Fibroblast of lung (primary cell): ENCODE data around the gene CMBL. TPM values are rescaled to one million over a fixed set of nuclear protein-coding genes. Genes with fewer than 3 reads are reported as not detected.

ENCODE experiments used
- DNase-seq, 2 donors: peaks; one replicate each; pipeline versions ENCODE4 v3.0.0 to v3.0.0-alpha.2; 2010; ENCODE audit warnings: low read depth in 2 of 2
- H2AFZ ChIP-seq: 2 replicates; pipeline ENCODE4 v1.5.1; 2012; ENCODE audit warnings: low read length, control low read depth, inconsistent platforms
- H3K27ac ChIP-seq: 2 replicates; pipeline ENCODE4 v1.5.1; 2011; ENCODE audit warnings: low read length, control low read depth; ENCODE audit not compliant: insufficient read depth
- H3K27me3 ChIP-seq: 2 replicates; pipeline ENCODE4 v1.5.1; 2011; ENCODE audit warnings: mild to moderate bottlenecking, low read length; ENCODE audit not compliant: control insufficient read depth, insufficient read depth
- H3K36me3 ChIP-seq: 2 replicates; pipeline ENCODE4 v1.5.1; 2011; ENCODE audit warnings: low read length; ENCODE audit not compliant: control insufficient read depth, insufficient read depth
- H3K4me1 ChIP-seq: 2 replicates; pipeline ENCODE4 v1.5.1; 2011; ENCODE audit warnings: low read length; ENCODE audit not compliant: control insufficient read depth, insufficient read depth; ENCODE audit errors: extremely low read depth
- H3K4me2 ChIP-seq: 2 replicates; pipeline ENCODE4 v1.5.1; 2011; ENCODE audit warnings: low read length, control low read depth; ENCODE audit not compliant: insufficient read depth; ENCODE audit errors: extremely low read depth
- H3K4me3 ChIP-seq, 4 experiments: fragments of 200-600 bp in 1 of 4; sonication (generic) in 1 of 4; replicated peaks in 1 of 4; 2 replicates each; pipeline ENCODE4 v1.5.1; 2011 to 2016; ENCODE audit warnings: low read length in 4 of 4, low read depth in 3 of 4, mild to moderate bottlenecking in 3 of 4, control low read depth in 2 of 4, inconsistent platforms in 1 of 4, mixed read lengths in 1 of 4; ENCODE audit not compliant: insufficient read depth in 1 of 4; ENCODE audit errors: control extremely low read depth in 1 of 4
- H3K79me2 ChIP-seq: 2 replicates; pipeline ENCODE4 v1.5.1; 2012; ENCODE audit warnings: mild to moderate bottlenecking, low read length, inconsistent platforms; ENCODE audit not compliant: control insufficient read depth, insufficient read depth
- H3K9ac ChIP-seq: 2 replicates; pipeline ENCODE4 v1.5.1; 2011; ENCODE audit warnings: mild to moderate bottlenecking, low read length, control low read depth; ENCODE audit not compliant: insufficient read depth
- H3K9me3 ChIP-seq: 2 replicates; pipeline ENCODE4 v1.5.1; 2012; ENCODE audit warnings: low read depth, low read length; ENCODE audit not compliant: control insufficient read depth, insufficient read depth
- H4K20me1 ChIP-seq: 2 replicates; pipeline ENCODE4 v1.5.1; 2011; ENCODE audit warnings: low read length; ENCODE audit not compliant: control insufficient read depth, insufficient read depth; ENCODE audit errors: extremely low read depth
- EZH2 ChIP-seq: IDR thresholded peaks from 2 replicates; pipeline ENCODE4 v1.5.1; 2012; ENCODE audit warnings: low read length, control low read depth, mild to moderate bottlenecking; ENCODE audit errors: missing control alignments
- polyA plus RNA-seq, 2 donors: library from polyadenylated mRNA; depleted of rRNA in 1 of 2; stranded (reverse) in 1 of 2; unstranded in 1 of 2; fragments of >200 nt; gene quantifications; 2 replicates each; pipeline ENCODE4 v1.2.1, GENCODE V29; 2011 to 2012; ENCODE audit warnings: missing spikeins in 1 of 2
- total RNA-seq: library from RNA; depleted of rRNA; stranded (reverse); fragments of >200 nt; gene quantifications from 2 replicates; pipeline ENCODE4 v1.2.1, GENCODE V29; 2014
- TF ChIP-seq, protein P1 (sequence below), 2 donors: IDR thresholded peaks in 1 of 2; conservative IDR thresholded peaks in 1 of 2; 1 replicate in 1 of 2; 2 replicates in 1 of 2; pipeline ENCODE4 v1.5.1; 2011 to 2012; ENCODE audit warnings: low read length in 2 of 2, control low read depth in 1 of 2, inconsistent platforms in 1 of 2, low read depth in 1 of 2, mild to moderate bottlenecking in 1 of 2

The CMBL gene
- total and polyA plus RNA-seq, 2 donors (not counting 1 experiment from before 2014, with no cell fraction given) = 18.6 to 20.8 TPM

DNA sequence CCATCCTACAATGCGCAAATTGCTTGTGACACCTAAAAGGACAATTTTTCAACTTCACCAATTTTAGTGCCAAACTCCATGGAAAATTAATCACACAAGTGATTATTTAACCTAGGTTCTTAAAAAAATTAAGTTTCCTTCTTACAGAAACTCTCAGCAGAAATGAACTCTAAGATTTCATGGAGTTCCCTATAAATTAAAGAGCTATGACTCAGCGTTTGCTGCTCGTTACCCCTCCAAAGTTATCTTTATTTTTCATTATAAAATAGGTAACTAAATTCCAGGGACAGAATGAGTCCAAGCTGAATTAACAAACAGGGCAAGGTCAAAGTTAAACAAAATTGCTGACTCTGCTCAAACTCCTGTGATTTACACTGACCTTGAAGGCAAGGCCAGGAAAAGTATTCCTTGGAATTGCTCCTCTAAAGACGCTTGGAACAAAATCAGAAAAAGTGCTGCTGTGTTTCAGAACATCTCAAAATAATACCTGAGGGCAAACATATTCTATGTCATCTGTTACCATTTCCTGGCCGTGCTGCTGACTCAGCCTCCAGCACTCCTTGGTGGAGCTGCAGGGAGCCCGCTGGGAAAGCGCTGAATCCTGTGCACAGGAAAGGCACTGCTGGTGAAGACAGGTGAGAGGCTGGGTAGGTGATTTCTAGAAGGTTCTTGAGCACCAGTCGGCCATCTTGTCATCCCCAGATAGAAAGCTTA lies 2.5 kb upstream of the CMBL start:
- H3K9ac ChIP-seq = no peak overlapping the region
- TF ChIP-seq, protein P1, sequence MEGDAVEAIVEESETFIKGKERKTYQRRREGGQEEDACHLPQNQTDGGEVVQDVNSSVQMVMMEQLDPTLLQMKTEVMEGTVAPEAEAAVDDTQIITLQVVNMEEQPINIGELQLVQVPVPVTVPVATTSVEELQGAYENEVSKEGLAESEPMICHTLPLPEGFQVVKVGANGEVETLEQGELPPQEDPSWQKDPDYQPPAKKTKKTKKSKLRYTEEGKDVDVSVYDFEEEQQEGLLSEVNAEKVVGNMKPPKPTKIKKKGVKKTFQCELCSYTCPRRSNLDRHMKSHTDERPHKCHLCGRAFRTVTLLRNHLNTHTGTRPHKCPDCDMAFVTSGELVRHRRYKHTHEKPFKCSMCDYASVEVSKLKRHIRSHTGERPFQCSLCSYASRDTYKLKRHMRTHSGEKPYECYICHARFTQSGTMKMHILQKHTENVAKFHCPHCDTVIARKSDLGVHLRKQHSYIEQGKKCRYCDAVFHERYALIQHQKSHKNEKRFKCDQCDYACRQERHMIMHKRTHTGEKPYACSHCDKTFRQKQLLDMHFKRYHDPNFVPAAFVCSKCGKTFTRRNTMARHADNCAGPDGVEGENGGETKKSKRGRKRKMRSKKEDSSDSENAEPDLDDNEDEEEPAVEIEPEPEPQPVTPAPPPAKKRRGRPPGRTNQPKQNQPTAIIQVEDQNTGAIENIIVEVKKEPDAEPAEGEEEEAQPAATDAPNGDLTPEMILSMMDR (conservative IDR thresholded peaks at IDR 0.05 in 1 of 2, IDR thresholded peaks at IDR 0.05 in 1 of 2; ENCODE audit: low read depth in 1 of 2, low read length in 2 of 2) = no peak
- TF ChIP-seq EZH2 = no peak
- H3K4me3 ChIP-seq = no peak overlapping the region
- H3K4me2 ChIP-seq = no peak overlapping the region
- peak; percentile 29 to 68 for DNase-seq
- H2AFZ ChIP-seq = no peak overlapping the region
- H3K4me1 ChIP-seq = no peaks in the 10 kb centered on the region
- no peaks in the 10 kb centered on the region for H4K20me1 ChIP-seq
- H3K36me3 ChIP-seq = no peaks in the 10 kb centered on the region
- H3K79me2 ChIP-seq = no peaks in the 10 kb centered on the region
- H3K9me3 ChIP-seq = no peaks in the 10 kb centered on the region
- no peak overlapping the region for H3K27ac ChIP-seq
- no peaks in the 10 kb centered on the region for H3K27me3 ChIP-seq

DNA sequence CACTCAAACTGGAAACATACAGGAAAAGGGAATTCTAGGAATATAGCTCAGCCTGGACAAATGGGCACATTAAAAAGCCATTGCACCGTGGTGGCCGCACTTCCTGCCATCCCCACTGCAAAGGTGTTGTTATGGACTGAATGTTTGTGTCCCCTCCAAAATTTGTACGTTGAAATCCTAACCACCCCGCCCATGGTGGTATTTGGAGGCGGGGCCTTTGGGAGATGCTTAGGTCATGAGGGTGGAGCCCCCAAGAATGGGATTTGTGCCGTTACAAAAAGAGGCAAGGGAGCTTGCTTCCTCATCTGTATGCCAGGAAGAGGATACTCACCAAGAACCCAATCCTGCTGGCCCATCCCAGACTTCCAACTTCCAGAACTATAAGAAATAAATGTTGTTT lies 1.1 kb upstream of the CMBL start:
- no peak overlapping the region for H3K27ac ChIP-seq
- DNase-seq = no peak
- no peaks in the 10 kb centered on the region for H4K20me1 ChIP-seq
- TF ChIP-seq, protein P1 (conservative IDR thresholded peaks at IDR 0.05 in 1 of 2, IDR thresholded peaks at IDR 0.05 in 1 of 2; ENCODE audit: low read depth in 1 of 2, low read length in 2 of 2) = no peak
- H3K4me1 ChIP-seq = no peaks in the 10 kb centered on the region
- H2AFZ ChIP-seq = no peak overlapping the region
- H3K27me3 ChIP-seq = no peaks in the 10 kb centered on the region
- H3K4me2 ChIP-seq = no peak overlapping the region
- no peaks in the 10 kb centered on the region for H3K79me2 ChIP-seq
- H3K9me3 ChIP-seq = no peaks in the 10 kb centered on the region
- H3K4me3 ChIP-seq = no peak overlapping the region
- no peak overlapping the region for H3K9ac ChIP-seq
- no peaks in the 10 kb centered on the region for H3K36me3 ChIP-seq

DNA sequence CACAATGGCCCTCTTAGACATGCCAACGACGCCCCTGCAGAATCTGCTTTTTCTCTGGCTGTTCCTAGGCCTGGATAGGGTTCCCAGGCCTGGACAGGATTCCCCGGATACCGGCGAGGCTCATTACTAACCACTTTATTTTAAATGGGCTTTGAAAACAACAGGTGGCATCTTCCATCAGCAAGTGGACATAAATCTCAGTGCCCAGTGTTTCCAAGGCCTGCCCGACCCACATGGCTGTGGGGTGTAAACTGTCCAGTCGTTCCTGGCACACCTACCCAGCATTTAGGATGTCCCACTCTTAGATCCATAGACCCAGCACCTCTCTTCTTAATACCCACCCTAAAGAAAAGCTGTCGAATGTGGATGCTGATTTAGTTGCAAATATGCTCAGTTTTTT lies 896 bp downstream of the CMBL start:
- H3K9me3 ChIP-seq = no peaks in the 10 kb centered on the region
- H3K4me1 ChIP-seq = no peaks in the 10 kb centered on the region
- H2AFZ ChIP-seq = peak overlapping the region; percentile 95
- H3K79me2 ChIP-seq = no peaks in the 10 kb centered on the region
- no peak for DNase-seq
- H4K20me1 ChIP-seq = no peaks in the 10 kb centered on the region
- peak overlapping the region; percentile 75 to 81 (median 78) for H3K4me3 ChIP-seq
- H3K27ac ChIP-seq = no peak overlapping the region
- H3K27me3 ChIP-seq = no peaks in the 10 kb centered on the region
- H3K4me2 ChIP-seq = peak overlapping the region; percentile 99
- no peaks in the 10 kb centered on the region for H3K36me3 ChIP-seq
- TF ChIP-seq EZH2 = no peak
- TF ChIP-seq, protein P1 (conservative IDR thresholded peaks at IDR 0.05 in 1 of 2, IDR thresholded peaks at IDR 0.05 in 1 of 2; ENCODE audit: low read depth in 1 of 2, low read length in 2 of 2) = no peak
- H3K9ac ChIP-seq = no peak overlapping the region
